Lower leg skin (tissue), 3 donors: Measurements from ENCODE around the gene NT5DC1.

Experiments used
- POLR2A ChIP-seq, 2 donors: fragments of 450-650 bp; IDR thresholded peaks; one replicate each; pipeline ENCODE4 v1.6.1; 2016 to 2017; ENCODE audit warnings: antibody characterized with exemption in 2 of 2, mild to moderate bottlenecking in 1 of 2, moderate library complexity in 1 of 2
- TF ChIP-seq, protein P1 (sequence below), 3 donors: fragments of 450-650 bp; IDR thresholded peaks; one replicate each; pipeline ENCODE4 v1.5.1; 2016; ENCODE audit warnings: antibody characterized with exemption in 3 of 3, mild to moderate bottlenecking in 3 of 3, moderate library complexity in 2 of 3

DNA sequence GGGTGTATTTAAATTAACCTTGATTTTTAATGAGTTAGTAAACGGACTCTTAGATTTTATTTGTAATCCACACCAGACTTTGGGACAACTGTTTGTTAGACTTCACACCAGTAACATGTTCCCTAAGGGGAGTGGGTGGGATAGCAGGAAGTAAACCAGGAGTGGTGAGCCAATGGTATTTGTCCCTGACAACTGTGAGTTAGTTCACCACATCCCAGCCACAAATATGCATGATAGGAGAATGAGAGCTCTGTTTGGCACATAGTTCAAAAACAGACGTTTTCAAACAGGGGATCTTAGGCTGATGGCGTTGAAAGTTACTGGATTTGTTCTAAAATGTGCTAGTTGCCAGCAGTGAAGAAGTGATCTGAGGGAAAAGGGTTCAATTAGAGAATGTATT, 44.0 kb downstream of the NT5DC1 start:
- TF ChIP-seq, protein P1, sequence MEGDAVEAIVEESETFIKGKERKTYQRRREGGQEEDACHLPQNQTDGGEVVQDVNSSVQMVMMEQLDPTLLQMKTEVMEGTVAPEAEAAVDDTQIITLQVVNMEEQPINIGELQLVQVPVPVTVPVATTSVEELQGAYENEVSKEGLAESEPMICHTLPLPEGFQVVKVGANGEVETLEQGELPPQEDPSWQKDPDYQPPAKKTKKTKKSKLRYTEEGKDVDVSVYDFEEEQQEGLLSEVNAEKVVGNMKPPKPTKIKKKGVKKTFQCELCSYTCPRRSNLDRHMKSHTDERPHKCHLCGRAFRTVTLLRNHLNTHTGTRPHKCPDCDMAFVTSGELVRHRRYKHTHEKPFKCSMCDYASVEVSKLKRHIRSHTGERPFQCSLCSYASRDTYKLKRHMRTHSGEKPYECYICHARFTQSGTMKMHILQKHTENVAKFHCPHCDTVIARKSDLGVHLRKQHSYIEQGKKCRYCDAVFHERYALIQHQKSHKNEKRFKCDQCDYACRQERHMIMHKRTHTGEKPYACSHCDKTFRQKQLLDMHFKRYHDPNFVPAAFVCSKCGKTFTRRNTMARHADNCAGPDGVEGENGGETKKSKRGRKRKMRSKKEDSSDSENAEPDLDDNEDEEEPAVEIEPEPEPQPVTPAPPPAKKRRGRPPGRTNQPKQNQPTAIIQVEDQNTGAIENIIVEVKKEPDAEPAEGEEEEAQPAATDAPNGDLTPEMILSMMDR (IDR thresholded peaks at IDR 0.05) = no peak
- TF ChIP-seq POLR2A (IDR thresholded peaks at IDR 0.05) = no peak
